HepG2 (cell line): ENCODE measurements around the gene TFDP2. TPM values are rescaled to one million over a fixed set of nuclear protein-coding genes. Genes with fewer than 3 reads are reported as not detected.

ENCODE experiments used
- ATAC-seq: fragments of 200-7000 bp; cut with Tn5 transposase; 3 replicates; pipeline ENCODE4 v1.9.1; 2020; ENCODE audit warnings: mild to moderate bottlenecking, moderate library complexity
- BruUV-seq: library from RNA; stranded (reverse); fragments of 400-500 nt; replicated peaks from 2 replicates; lab custom pipeline; 2021; lab: Mats Ljungman, UMichigan
- CTCF ChIA-PET: fragments of 300-600 bp; formaldehyde crosslinking; extraction: SDS; loops from one replicate; lab custom pipeline; 2021; ENCODE audit warnings: low total read pairs, inconsistent platforms, low intra/inter-chr PET ratio; lab: Yijun Ruan, JAX
- POLR2A ChIA-PET: fragments of 350-600 bp; sonication (Branson Sonifier 250); formaldehyde crosslinking; loops from one replicate; lab custom pipeline; 2020; ENCODE audit warnings: antibody characterized with exemption, inconsistent platforms; lab: Yijun Ruan, JAX
- DNase-seq: peaks from one replicate; pipeline ENCODE4 v3.0.0-alpha.2; 2015; ENCODE audit warnings: low spot score
- FAIRE-seq: peaks from 3 replicates; lab custom pipeline; 2011; peaks lifted over from hg19 to GRCh38; lab: Jason Lieb, UNC
- H2AFZ ChIP-seq: one replicate; pipeline ENCODE4 v1.6.1; 2011; ENCODE audit warnings: low read length, inconsistent platforms
- H3K27ac ChIP-seq: fragments of 300-600 bp; 3 replicates; pipeline ENCODE4 v1.8.0; 2011; ENCODE audit warnings: mixed run types, mild to moderate bottlenecking, mixed read lengths, low read length, inconsistent platforms; ENCODE audit not compliant: insufficient read depth; ENCODE audit errors: extremely low read length
- H3K27me3 ChIP-seq, 2 experiments: fragments of 200-600 bp in 1 of 2; 2 replicates in 1 of 2; 3 replicates in 1 of 2; pipeline versions ENCODE4 v1.6.0 to v1.8.0; 2011; ENCODE audit warnings: low read length in 2 of 2, mild to moderate bottlenecking in 2 of 2, moderate library complexity in 2 of 2, inconsistent platforms in 1 of 2; ENCODE audit not compliant: insufficient read depth in 2 of 2, control insufficient read depth in 1 of 2
- H3K36me3 ChIP-seq, 2 experiments: fragments of 200-600 bp in 1 of 2; replicated peaks in 1 of 2; 2 replicates in 1 of 2; 3 replicates in 1 of 2; pipeline versions ENCODE4 v1.5.1 to v1.8.0; 2011; ENCODE audit warnings: low read length in 2 of 2, inconsistent platforms in 1 of 2; ENCODE audit not compliant: insufficient read depth in 2 of 2, control insufficient read depth in 1 of 2
- H3K4me1 ChIP-seq: 2 replicates; pipeline ENCODE4 v1.5.1; 2012; ENCODE audit warnings: low read length, inconsistent platforms; ENCODE audit not compliant: insufficient read depth
- H3K4me2 ChIP-seq: 2 replicates; pipeline ENCODE4 v1.6.0; 2011; ENCODE audit warnings: low read depth, low read length, inconsistent platforms
- H3K4me3 ChIP-seq, 3 experiments: fragments of 200-600 bp in 1 of 3; sonication (generic), shearing (Covaris generic) in 1 of 3; replicated peaks in 1 of 3; 2 replicates each; pipeline ENCODE4 v1.5.1; 2011 to 2016; ENCODE audit warnings: low read length in 3 of 3, inconsistent platforms in 2 of 3, low read depth in 2 of 3, mild to moderate bottlenecking in 2 of 3, control low read depth in 1 of 3, mixed read lengths in 1 of 3; ENCODE audit not compliant: insufficient read depth in 1 of 3
- H3K79me2 ChIP-seq: one replicate; pipeline ENCODE4 v1.6.1; 2011; ENCODE audit warnings: low read length, inconsistent platforms; ENCODE audit not compliant: insufficient read depth
- H3K9ac ChIP-seq: 2 replicates; pipeline ENCODE4 v1.6.0; 2011; ENCODE audit warnings: mild to moderate bottlenecking, low read depth, low read length, inconsistent platforms; ENCODE audit not compliant: insufficient read depth
- H3K9me3 ChIP-seq: 2 replicates; pipeline ENCODE4 v1.5.1; 2012; ENCODE audit warnings: mild to moderate bottlenecking, low read length
- H4K20me1 ChIP-seq: 2 replicates; pipeline ENCODE4 v1.6.0; 2011; ENCODE audit warnings: inconsistent platforms, mild to moderate bottlenecking, low read length, moderate library complexity; ENCODE audit not compliant: insufficient read depth
- HNRNPLL ChIP-seq: fragments of 200-400 bp; formaldehyde crosslinking; IDR thresholded peaks from 2 replicates; pipeline ENCODE4 v1.6.1; 2017; ENCODE audit warnings: mild to moderate bottlenecking, low read depth, low read length; ENCODE audit not compliant: poor library complexity, severe bottlenecking
- KLF15 ChIP-seq: sonication (generic); formaldehyde crosslinking; IDR thresholded peaks from 2 replicates; pipeline ENCODE4 v1.8.1; 2023; ENCODE audit warnings: borderline replicate concordance, mild to moderate bottlenecking, inconsistent platforms, missing genetic modification reagents, mixed read lengths
- MED13 ChIP-seq: sonication (generic); formaldehyde crosslinking; IDR thresholded peaks from 2 replicates; pipeline ENCODE4 v1.5.0; 2020; ENCODE audit warnings: missing genetic modification reagents
- MTF1 ChIP-seq: sonication (generic); formaldehyde crosslinking; IDR thresholded peaks from 2 replicates; pipeline ENCODE4 v1.5.0; 2020; ENCODE audit warnings: missing genetic modification reagents
- NR3C1 ChIP-seq: sonication (generic); formaldehyde crosslinking; IDR thresholded peaks from 2 replicates; pipeline ENCODE4 v1.4.0; 2020; ENCODE audit warnings: missing genetic modification reagents
- TCF7 ChIP-seq: sonication (generic); IDR thresholded peaks from 2 replicates; pipeline ENCODE4 v1.6.1; 2016; ENCODE audit warnings: antibody characterized with exemption, low read depth
- ZNF224 ChIP-seq: sonication (generic); formaldehyde crosslinking; IDR thresholded peaks from 2 replicates; pipeline ENCODE4 v1.5.0; 2020; ENCODE audit warnings: mild to moderate bottlenecking, missing genetic modification reagents
- ZNF251 ChIP-seq: sonication (generic); formaldehyde crosslinking; IDR thresholded peaks from 2 replicates; pipeline ENCODE4 v1.9.0; 2021; ENCODE audit warnings: mild to moderate bottlenecking, missing genetic modification reagents
- ZNF598 ChIP-seq: sonication (generic); formaldehyde crosslinking; IDR thresholded peaks from 2 replicates; pipeline ENCODE4 v1.5.1; 2020; ENCODE audit warnings: mild to moderate bottlenecking, missing genetic modification reagents, borderline replicate concordance
- ZNF83 ChIP-seq: sonication (generic); formaldehyde crosslinking; IDR thresholded peaks from 2 replicates; pipeline ENCODE4 v1.4.0; 2020; ENCODE audit warnings: missing genetic modification reagents, mild to moderate bottlenecking, borderline replicate concordance
- whole genome bisulfite sequencing: methylation state at CpG from one replicate; pipeline ENCODE4 v1.1.6; 2017; ENCODE audit warnings: low lambda C conversion rate; 5-methylcytosine and 5-hydroxymethylcytosine counted together
- in situ Hi-C: cut with HindIII; loops from 2 replicates; pipeline ENCODE4 v1.10.0; 2017; ENCODE audit warnings: low pct_unique_long_range_greater_than_20kb; ENCODE audit not compliant: extremely low pct_ligation_motif_present
- intact Hi-C: fragments of 100-400 bp; cut with micrococcal nuclease; formaldehyde crosslinking; loops from one replicate; pipeline ENCODE4 v1.10.0; 2022; ENCODE audit not compliant: unreplicated experiment
- polyA plus RNA-seq, 8 experiments: library from polyadenylated mRNA; depleted of rRNA in 3 of 8; stranded (reverse) in 7 of 8; unstranded in 1 of 8; fragments of >200 nt; fragmentation: Illumina TruSeq in 4 of 8; extraction: Trizol in 4 of 8; gene quantifications; 2 replicates each; pipeline versions ENCODE4 v1.2.1 to v1.2.3, GENCODE V29; 2011 to 2016; ENCODE audit warnings: low read depth in 4 of 8, missing spikeins in 1 of 8, mixed read lengths in 1 of 8; ENCODE audit not compliant: insufficient read depth in 1 of 8
- total RNA-seq, 5 experiments: library from RNA; depleted of rRNA; stranded (reverse); fragments of >200 nt; fragmentation: Illumina TruSeq; extraction: Trizol; gene quantifications; 2 replicates each; pipeline ENCODE4 v1.2.3, GENCODE V29; 2016; ENCODE audit warnings: low read depth in 1 of 5
- TF ChIP-seq, protein P1 (sequence below): sonication (generic); formaldehyde crosslinking; IDR thresholded peaks from 2 replicates; pipeline ENCODE4 v1.4.0; 2020; ENCODE audit warnings: low read depth, mild to moderate bottlenecking, missing genetic modification reagents

Gene TFDP2
- total and polyA plus RNA-seq, 2 of the 13 experiments (the other 11 are each of a cell fraction or from before 2014, with no cell fraction given): 17.9 to 37.4 TPM

GRCh38 chr3:141963301-141963700 is 186.0 kb downstream of the TFDP2 start:
- Histone ChIP-seq H3K27me3 (no peaks in the 10 kb centered on the region), H3K79me2 (no peaks in the 10 kb centered on the region), H3K9ac (no peak overlapping the region), H3K4me3 (no peak overlapping the region), H3K9me3 (no peaks in the 10 kb centered on the region), H3K36me3 (peaks cover 4 to 13% of the 10 kb centered on the region in 2 experiments; a peak in 4 of 5 replicates), H3K4me1 (peaks cover 8% of the 10 kb centered on the region), H4K20me1 (no peaks in the 10 kb centered on the region), H3K4me2 (no peak overlapping the region), H3K27ac (no peak overlapping the region), H2AFZ (no peak overlapping the region)
- TF ChIP-seq TCF7 (no peak), MED13 (CRISPR knock-in tag) (no peak), ZNF83 (CRISPR knock-in tag) (no peak), HNRNPLL (no peak), ZNF598 (CRISPR knock-in tag) (no peak), MTF1 (CRISPR knock-in tag) (no peak), NR3C1 (CRISPR knock-in tag) (no peak), KLF15 (CRISPR knock-in tag) (no peak), ZNF251 (no peak)
- BruUV-seq: no TSS peak
- in situ Hi-C loops (loop anchor here (10.0 kb wide), 1 partner anchor 312 kb away; no protein-coding TSS in a partner anchor), intact Hi-C loops (no loop called here)
- POLR2A ChIA-PET: no interaction called here
- ATAC-seq: no peak
- CTCF ChIA-PET: interaction anchor here (0.7 to 1.0 kb wide), 3 partner anchors 35 to 217 kb away, joined by 3 read pairs; no protein-coding TSS in a partner anchor
- no peak for DNase-seq
- WGBS: 99% methylated on average over 4 of the region's 4 CpGs
- FAIRE-seq: no peak

DNA sequence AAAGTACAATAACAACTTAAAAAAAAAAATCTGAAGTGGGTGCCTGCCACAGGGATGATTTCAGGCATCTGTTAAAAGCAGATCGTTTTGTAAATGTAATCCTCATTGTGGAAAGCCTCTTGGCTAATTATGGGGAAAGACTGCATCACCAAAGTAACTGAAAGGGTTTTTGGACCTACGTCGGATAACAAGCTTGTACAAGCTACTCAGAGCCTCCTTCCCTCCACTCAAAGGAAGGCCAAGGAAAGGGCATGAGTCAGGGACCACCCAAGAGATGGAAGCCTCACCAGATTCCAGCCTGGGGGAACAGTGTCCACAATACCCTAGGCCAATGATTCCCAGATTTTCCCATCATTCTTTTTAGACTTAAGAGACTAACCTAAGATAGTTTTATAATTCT is 188.6 kb downstream of the TFDP2 start:
- ATAC-seq (no peak), FAIRE-seq (no peak), DNase-seq (no peak)
- intact Hi-C loops: no loop called here
- H4K20me1 ChIP-seq: no peaks in the 10 kb centered on the region
- H3K36me3 ChIP-seq: peaks cover 4 to 14% of the 10 kb centered on the region in 2 experiments; a peak in 4 of 5 replicates
- ChIA-PET CTCF (no interaction called here), POLR2A (no interaction called here)
- H2AFZ ChIP-seq: no peak overlapping the region
- 97% methylated on average over 3 of the region's 3 CpGs for WGBS
- TF ChIP-seq, protein P1, sequence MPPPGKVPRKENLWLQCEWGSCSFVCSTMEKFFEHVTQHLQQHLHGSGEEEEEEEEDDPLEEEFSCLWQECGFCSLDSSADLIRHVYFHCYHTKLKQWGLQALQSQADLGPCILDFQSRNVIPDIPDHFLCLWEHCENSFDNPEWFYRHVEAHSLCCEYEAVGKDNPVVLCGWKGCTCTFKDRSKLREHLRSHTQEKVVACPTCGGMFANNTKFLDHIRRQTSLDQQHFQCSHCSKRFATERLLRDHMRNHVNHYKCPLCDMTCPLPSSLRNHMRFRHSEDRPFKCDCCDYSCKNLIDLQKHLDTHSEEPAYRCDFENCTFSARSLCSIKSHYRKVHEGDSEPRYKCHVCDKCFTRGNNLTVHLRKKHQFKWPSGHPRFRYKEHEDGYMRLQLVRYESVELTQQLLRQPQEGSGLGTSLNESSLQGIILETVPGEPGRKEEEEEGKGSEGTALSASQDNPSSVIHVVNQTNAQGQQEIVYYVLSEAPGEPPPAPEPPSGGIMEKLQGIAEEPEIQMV (CRISPR knock-in tag): no peak
- no peak for TF ChIP-seq ZNF224 (CRISPR knock-in tag)
- no peak overlapping the region for H3K4me3 ChIP-seq
- in situ Hi-C loops: loop anchor here (10.0 kb wide), 1 partner anchor 314 kb away; no protein-coding TSS in a partner anchor
- BruUV-seq: no TSS peak
- H3K9ac ChIP-seq: no peak overlapping the region
- H3K27me3 ChIP-seq: no peaks in the 10 kb centered on the region
- no peaks in the 10 kb centered on the region for H3K9me3 ChIP-seq
- H3K4me2 ChIP-seq: no peak overlapping the region
- no peak overlapping the region for H3K27ac ChIP-seq
- H3K4me1 ChIP-seq: no peaks in the 10 kb centered on the region
- H3K79me2 ChIP-seq: no peaks in the 10 kb centered on the region
